ENCODE results near the gene FASTKD2.

FASTKD2 gene

DNA sequence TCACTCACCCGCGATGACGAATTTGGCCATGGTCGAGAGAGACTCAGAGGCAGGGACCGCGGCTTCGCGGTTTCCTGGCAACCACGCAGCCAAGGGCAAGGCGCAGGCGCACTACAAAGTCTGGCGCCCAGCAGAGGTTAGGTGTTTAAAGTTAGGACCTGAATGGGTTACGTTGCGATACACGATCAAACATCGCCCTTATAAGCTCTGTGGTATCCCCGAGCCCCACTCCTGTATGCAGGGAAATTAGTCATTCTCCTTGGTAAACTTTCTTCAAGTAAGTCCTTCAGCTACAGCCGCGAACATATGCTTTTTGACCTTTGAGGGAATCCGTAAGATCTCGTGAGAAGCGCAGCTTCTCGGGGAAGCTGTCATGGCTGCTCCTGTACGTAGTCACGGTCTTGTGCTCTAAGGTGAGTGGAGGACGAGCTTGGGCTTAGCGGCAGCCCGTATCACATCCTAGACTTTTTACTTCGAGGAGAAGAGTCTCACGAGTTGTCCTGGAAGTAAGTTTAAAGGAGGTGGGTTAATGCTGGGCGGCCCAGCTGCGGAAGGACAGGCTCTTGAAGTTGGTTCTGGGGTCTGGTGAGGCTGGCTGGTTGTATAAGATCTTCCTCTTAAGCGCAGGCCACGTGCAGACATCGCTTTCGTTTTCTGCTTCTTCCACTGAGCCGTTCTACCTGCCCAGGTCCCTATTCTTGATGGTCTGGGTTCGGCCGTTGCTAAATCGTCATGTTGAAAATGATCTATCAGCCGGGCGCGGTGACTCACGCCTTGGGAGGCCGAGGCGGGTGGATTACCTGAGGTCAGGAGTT is at the start of gene FASTKD2, which contains the start of gene MDH1B:
Gene FASTKD2 (plus strand): TSS at position 365 of the 815 bp plus-strand sequence. CDS start 1,088 bp downstream, outside the sequence.
Gene MDH1B (minus strand): TSS at position 87 of the 815 bp plus-strand sequence. CDS start 57 bp downstream, at position 30.
- DNase-seq: peak; percentile 86

DNA sequence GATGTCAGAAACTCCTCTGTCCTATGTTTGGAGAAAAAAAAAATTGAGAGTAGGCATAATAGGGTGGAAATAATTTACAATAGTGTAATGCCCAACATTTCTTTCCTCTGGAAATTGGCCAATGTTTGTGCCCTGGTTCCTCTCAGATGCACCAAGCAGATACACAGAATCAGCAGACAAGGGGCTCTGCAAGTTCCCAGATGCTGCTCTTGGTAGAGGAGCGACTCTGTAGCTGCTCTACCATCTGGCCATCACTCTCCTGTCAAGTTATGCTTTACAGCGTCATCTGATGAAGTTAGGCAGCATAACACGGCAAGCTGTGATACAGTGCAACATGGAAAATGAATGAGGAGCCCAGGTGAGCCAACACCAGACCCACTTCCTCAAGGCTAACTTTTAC is 48.8 kb upstream of the FASTKD2 start:
- no peak for DNase-seq

DNA sequence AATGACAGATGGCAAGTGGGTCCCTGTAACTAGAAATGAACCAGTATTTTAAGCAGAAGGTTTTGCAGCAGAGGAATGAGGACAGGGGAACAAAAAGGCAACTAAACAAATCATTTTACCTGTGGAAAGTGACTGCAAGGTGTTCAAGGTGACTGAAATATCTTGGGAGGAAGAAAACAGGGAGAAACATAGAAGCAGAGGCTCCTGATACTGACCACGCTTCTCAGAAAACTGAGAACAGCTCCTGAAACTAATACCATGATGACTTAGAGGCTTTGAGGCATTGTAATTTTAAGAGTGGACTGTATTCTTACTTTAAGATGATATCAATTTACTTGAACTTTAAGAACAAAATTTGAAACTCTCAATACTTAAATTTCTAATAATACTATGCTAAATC is 47.1 kb upstream of the FASTKD2 start, which contains the start of gene DYTN:
Gene DYTN (minus strand): TSS at position 101 of the 400 bp plus-strand sequence. CDS start 117 bp downstream, outside the sequence.
- no peak for DNase-seq

DNA sequence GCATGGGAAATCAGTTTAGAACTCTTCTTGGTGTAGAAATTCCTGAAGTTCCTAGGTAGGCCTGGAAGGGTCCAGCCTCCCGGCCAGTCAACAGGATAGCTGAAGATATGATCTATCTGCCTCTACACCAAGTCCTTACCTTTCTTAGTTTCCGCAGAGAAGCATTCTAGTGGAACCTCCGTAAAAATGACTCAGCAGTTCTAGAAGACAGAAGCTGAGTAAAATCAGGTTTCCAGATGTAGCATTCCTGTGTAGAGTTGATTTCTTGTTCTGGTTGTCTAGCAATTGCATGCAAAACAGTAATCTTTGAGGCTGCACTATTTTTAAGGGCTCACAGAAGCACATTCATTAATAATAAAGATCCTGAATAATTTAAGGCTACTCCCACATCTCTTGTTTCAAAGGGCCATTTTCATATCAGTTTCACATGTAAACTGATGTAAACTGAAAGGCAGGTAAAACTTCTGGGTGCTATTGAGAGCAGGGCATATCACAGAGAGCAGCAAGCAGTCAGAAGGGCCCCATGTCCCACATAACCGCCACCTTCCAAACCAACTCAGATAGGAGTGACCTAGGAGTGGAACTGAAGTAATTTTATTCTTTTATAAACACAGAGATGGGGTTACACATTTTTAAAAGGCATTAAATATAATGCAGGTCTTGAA is 44.0 kb upstream of the FASTKD2 start:
- DNase-seq: no peak

DNA sequence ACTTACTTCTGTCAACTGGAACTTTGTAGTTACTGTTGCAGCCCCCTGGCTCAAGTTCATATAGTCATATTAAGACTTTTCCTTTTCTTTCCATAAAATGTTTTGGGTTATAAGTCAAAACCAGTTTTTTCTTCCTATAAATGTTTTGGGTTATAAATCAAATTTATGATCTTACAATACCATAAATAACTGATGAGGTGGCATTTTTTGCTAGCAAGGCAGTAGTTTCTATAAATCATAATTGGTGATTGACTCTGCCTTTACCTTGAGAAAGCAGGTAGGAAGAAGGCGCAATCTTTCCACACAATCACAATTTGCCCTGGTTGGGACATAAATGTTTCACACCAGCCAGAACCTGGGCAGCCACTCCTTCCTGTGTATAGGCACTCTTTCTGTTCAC is 42.1 kb upstream of the FASTKD2 start:
- no peak for DNase-seq

DNA sequence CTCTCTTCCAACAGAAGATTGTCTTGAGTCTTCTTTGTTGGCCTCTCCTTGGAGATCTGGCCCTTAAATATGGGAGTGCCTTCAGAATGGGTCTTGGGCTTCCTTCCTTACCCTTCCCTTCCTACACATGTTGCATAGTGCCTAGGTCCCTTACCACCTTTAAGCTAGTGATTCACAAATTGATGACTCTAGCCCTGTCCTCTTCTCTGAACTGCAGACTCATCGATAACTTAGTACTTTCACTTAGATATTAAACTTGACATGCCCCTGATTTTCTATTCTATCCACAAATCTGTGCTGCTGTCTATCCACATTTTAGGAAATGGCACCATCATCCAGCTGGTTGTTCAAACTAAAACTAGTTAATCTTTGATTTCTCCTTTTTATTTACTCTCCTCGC is 38.1 kb upstream of the FASTKD2 start:
- no peak for DNase-seq

DNA sequence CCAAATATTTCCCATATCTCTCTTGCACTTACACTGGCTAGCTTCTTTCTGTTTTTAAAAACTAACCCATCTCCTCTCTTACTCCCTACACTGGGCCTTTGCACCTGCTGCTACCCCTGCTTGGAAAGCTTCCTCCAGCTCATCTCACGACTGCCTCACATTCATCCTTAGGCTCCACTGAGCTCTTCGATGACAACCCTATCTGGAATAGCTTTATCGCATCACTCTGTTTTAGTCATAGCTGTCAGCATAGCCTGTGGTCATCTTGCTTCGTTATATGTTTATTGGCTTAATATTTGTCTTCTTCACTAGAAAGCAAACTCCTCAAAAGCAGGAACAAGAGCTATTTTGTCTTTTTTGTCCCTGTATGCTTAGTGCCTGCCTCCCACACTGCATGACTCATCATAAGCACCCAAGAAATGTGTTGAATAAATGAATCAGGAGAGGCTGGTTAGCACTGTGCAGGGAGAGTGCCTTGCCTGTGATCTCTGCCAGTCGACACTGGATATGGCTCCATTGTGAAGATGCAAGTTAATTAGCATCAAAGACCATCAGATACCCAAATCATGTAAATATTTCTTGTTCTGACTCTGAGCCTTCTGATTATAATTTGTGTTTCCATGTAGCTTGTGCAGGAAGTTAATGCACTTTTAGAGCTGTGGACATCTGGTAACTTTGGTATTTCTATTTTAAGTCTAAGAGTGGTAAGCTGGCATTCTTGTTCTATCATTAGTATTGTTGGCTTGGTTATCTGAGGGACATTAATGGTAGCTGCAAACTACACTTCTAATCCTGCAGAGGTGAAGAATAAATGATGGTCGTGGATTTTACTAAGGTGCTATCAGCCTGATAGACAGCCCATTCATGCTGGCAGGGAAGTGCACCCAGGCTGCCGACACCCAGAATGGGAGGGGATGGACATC is 36.9 kb upstream of the FASTKD2 start:
- no peak for DNase-seq

DNA sequence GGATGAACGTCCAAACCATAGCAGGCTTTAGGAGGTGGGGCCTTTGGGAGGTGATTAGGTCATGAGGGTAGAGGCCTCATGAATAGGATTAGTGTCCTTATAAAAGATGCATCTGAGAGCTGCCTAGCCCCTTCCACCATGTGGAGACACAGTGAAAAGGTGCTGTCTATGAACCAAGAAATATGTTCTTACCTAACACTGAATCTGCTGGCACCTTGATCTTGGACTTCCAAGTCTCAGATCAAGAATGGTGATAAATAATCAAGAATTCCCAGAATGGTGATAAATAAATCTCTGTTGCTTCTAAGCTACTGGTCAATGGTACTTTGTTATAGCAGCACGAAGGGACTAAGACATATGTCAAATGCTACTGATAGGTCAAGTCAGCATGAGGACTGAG is 32.1 kb upstream of the FASTKD2 start:
- DNase-seq: no peak

DNA sequence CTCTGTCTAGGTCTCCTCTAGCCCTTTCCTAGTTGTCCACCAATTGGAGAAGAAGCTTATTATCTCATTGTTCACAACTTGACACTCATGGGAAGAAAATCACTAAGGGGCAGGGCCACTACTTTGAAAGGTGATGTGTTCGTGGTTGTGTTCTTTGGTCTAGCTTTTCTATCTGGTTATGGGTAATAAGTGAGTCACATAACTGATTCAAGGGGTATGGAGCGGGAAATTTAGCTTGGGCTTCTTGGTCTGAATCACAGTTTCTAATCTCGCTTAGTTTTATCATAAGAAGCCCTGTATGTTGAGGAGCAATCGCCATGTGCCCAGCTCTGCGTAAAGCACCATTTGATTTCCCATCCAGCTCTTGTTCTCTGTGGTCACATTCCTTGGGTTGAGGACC is 28.5 kb upstream of the FASTKD2 start:
- DNase-seq: no peak

DNA sequence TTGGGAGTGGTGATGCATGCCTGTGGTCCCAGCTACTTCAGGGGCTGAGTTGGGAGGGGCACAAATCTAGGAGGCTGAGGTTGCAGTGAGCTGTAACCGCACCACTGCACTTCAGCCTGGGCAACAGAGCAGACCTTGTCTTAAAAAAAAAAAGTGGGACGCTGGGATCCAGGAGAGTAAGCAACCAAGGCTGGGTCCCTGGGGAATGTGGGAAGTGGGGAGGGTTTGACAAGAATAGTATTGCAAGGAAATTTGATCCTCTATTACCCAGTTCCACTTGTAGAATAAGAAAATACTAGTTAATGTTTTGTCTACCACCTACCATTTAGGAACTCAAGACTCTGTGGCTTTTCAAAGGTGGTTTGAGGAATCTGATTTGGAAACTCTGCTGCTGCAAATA is 26.1 kb upstream of the FASTKD2 start:
- no peak for DNase-seq

DNA sequence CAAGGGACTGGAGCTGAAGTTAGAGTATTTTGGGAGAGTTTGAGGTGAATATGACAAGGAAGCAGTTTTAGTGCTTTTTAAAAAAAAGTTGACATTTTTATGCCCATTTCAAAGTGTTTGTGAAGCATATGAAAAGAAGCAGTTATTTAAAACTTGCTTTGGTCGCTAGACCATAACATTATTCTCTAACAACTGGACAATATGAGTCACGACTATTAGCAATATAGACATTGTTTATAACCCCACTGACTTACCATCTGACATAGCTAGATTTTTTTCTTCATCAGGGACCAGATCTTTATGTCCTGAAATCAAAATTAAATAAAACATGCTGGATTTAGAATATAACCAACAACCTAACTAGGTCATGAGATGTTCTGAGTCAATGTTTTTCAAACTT is 24.6 kb upstream of the FASTKD2 start:
- DNase-seq: no peak

DNA sequence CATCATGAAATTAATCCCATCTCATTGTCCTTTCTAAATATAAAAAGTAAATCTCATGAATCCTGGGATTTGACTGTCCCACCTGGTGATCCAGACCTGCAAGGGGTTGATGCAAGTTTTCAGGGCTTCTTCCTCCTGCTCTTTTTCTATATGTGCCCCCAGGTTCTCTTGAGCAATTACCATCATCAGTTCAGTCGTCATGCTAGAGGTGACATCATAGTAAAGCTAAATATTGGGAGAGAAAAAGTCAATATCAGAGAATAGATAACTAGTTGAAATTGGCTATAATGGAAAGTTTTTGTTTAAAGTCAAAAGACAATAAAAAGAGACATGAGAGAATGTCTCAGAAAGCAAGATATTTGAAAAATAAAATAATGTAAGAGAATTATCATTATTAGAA is 8.6 kb upstream of the FASTKD2 start:
- no peak for DNase-seq

DNA sequence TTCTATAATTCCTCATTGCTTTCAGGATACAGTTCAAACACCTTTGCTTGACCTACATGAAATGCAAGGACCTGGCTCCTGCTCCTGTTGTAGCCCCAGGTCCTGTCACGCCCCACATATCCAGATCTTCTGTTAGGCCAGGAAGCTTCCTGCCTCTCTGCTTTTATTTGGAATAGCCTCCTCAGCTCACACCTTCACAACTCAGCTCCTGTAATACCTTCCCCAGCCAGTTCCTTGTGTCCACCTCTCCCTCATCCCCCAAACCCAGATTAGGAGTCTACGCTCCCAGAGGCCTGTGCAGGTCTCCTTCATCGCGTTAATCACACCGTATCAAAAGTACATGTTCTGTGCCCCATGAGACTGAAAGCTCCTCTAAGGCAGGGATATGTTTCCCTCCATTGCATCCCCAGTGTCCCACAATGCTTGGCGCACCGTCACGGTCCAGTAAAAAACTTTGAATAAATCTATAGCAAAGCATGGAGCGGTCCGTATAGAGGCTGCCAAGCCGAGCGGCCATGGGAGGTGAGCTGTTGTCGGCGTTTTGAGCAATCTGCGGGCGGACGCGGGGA is 649 bp upstream of the FASTKD2 start:
- DNase-seq: no peak

DNA sequence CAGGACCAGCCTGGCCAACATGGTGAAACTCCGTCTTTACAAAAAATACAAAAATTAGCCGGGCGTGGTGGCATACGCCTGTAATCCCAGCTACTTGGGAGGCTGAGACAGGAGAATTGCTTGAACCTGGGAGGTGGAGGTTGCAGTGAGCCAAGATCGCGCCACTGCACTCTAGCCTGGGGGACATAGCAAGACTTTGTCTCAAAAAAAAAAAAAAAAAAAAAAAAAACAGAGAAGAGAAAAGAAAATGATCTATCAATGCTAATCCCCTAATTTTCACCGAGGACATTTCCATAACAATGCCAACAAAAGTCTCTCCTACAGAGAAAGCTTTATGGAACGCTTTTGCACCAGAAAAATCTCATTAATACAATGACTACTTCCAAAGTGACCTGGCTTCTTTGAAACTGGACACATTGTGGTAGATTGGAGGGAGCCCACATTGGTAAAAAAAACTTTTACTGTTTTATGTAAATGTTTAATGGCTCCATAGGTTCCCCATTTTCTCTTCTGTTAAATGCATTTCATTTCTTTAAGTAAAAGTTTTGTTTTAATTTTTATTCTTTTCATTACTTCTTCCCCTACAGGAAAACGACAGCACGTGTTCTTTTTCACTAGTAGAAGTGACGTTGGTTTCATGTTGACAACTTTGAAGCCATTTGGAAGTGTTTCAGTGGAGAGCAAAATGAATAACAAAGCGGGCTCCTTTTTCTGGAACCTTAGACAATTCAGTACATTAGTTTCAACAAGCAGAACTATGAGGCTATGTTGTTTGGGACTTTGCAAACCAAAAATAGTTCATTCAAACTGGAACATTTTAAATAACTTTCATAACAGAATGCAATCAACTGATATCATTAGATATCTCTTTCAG is 888 bp downstream of the FASTKD2 start:
- no peak for DNase-seq

DNA sequence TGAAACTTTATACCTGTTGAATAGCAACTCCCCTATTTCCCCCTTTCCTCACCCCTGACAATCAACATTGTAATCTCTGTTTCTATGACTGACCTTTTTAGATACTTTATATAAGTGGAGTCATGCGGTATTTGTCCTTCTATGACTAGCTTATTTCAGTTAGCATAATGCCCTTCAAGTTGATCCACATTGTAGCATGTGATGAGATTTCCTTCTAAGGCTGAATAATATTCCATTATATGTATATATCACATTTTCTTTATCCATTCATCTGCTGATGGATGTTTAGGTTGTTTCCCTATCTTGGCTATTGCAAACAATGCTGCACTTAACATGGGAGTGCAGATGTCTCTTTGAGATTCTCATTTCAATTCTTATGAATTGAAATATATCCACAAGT is 9.5 kb downstream of the FASTKD2 start:
- no peak for DNase-seq

DNA sequence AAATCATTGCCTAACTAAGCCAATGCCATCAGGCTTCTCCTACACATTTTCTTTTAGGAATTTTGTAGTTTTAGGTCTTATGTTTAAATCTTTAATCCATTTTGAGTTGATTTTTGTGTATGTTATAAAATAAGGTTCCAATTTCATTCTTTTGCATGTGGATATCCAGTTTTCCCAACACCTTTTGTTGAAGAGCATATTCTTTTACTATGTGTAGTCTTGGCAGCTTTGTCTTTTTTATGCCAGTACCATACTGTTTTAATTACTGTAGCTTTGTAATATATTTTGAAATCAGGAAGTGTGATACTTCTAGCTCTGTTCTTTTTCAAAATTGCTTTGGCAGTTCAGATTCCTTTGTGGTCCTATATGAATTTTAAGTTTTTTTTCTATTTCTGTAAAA is 11.0 kb downstream of the FASTKD2 start:
- DNase-seq: no peak

DNA sequence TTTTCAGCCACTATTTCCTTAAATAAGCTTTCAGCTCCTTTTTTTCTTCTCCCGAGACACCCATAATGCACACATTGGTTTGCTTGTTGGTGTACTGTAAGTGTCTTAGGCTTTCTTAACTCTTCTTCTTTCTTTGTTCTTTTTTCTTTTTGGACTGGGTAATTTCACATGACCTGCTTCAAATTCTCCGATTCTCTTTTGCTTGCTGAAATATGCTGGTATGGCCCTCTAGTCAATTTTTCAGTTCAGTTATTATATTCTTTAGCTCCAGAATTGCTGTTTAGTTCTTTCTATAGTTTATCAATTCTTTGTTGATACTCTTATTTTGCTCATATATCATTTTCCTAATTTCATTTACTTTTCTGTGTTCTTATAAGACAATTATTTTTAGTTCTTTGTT is 15.3 kb downstream of the FASTKD2 start:
- DNase-seq: no peak

DNA sequence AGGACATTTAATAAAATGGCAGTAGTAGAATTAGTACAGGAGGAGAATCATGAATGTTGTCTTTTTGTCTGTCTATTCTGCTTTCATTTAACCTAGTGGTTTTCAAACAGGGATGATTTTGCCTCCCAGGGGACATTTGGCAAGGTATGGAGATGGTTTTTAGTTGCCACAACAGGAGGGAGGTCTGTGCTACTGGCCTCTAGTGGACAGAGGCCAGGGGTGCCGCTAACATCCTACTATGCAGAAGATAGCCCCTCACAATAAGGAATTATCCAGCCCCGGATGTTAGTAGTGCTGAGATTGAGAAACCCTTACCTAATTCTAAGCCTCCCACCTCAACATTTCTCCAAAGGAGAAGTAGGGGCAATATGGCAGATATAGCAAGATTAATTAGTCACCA is 18.3 kb downstream of the FASTKD2 start:
- DNase-seq: no peak

DNA sequence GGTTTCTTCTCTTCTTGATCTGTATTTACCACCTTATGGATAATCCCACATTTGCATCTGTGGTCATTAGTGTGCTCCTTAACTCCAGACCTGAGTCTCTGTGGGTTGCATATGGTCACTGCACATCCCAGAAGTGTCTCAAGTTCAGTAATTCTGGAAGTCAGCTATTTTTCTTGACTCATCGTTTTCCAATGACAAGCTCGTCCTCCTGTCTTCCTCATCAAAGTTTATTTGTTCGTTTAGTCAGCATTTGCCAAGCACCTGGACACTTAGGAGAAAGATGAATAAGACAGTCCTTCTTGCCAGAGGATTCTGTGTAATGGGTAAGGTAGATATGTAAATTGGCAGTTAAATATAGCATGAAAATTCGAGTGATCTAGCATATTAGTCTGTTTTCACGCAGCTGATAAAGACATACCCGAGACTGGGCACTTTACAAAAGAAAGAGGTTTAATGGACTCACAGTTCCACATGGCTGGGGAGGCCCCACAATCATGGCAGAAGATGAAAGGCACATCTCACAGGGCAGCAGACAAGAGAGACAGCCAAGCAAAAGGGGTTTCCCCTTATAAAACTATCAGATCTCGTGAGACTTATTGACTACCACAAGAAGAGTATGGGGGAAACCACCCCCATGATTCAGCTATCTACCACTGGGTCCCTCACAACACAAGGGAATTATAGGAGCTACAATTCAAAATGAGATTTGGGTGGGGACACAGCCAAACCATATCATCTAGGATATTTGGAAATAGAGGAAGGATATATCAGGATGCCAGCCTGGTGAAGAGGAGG is 19.4 kb downstream of the FASTKD2 start:
- no peak for DNase-seq

DNA sequence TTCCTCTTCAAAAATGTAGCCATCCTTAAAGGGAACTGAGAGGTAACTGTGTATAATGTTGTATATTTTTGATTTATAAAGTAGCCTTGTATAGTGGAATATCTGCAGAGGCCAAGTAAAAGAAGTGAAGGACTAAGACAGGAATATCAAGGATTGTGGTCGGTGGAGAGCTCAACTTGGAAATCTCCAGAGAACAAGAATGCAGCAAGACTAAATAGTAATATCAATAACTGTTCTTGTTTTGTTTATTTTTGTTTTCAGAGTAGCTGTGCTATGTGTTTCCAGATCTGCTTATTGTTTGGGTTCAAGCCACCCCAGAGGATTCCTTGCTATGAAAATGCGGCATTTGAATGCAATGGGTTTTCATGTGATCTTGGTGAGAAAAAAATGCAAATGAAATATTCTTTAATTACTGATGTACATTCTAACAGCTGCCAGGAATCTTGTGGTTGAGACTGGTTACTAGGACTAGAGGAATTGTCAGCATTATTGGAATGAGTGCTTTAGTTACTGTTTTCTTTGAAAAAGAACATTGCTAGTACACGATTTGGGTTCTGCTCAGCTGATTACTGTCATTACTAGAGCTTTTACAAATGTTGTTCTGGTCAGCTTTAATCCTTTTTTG is 25.0 kb downstream of the FASTKD2 start:
- no peak for DNase-seq

All from NCI-H774 (cell line).